ENCODE measurements around the gene MAP3K8.

Gene MAP3K8

GRCh38 chr10:30433730-30434272, at the start of gene MAP3K8:
MAP3K8 (plus strand) TSS chr10:30434184; CDS start chr10:30438939, 4,755 bp downstream.
- peak; percentile 56 for TF ChIP-seq POLR2A (IDR thresholded peaks at IDR 0.05; ENCODE audit: low read length)
- no peak for TF ChIP-seq GATA1 (IDR thresholded peaks at IDR 0.05; ENCODE audit: low read depth, low read length)
- peak; percentile 83 to 90 for DNase-seq

GRCh38 chr10:30384701-30385201, 49.2 kb upstream of the MAP3K8 start:
- DNase-seq, result peak; percentile 30 to 41
- TF ChIP-seq GATA1 (IDR thresholded peaks at IDR 0.05; ENCODE audit: low read depth, low read length), result no peak
- no peak for TF ChIP-seq POLR2A (IDR thresholded peaks at IDR 0.05; ENCODE audit: low read length)

GRCh38 chr10:30386801-30387588, 47.0 kb upstream of the MAP3K8 start:
- TF ChIP-seq GATA1 (IDR thresholded peaks at IDR 0.05; ENCODE audit: low read depth, low read length) (no peak), POLR2A (IDR thresholded peaks at IDR 0.05; ENCODE audit: low read length) (no peak)
- no peak for DNase-seq

GRCh38 chr10:30387646-30388243, 46.2 kb upstream of the MAP3K8 start:
- TF ChIP-seq POLR2A (IDR thresholded peaks at IDR 0.05; ENCODE audit: low read length) (no peak), GATA1 (IDR thresholded peaks at IDR 0.05; ENCODE audit: low read depth, low read length) (no peak)
- DNase-seq, result no peak

GRCh38 chr10:30389543-30389942, 44.4 kb upstream of the MAP3K8 start:
- TF ChIP-seq GATA1 (IDR thresholded peaks at IDR 0.05; ENCODE audit: low read depth, low read length), result no peak
- TF ChIP-seq POLR2A (IDR thresholded peaks at IDR 0.05; ENCODE audit: low read length), result no peak

GRCh38 chr10:30390207-30390606, 43.8 kb upstream of the MAP3K8 start:
- TF ChIP-seq POLR2A (IDR thresholded peaks at IDR 0.05; ENCODE audit: low read length), result no peak
- no peak for DNase-seq

More at GRCh38 chr10:30389543-30389942, 44.4 kb upstream of the MAP3K8 start:
- no peak for DNase-seq

GRCh38 chr10:30391266-30391665, 42.7 kb upstream of the MAP3K8 start:
- no peak for DNase-seq
- TF ChIP-seq POLR2A (IDR thresholded peaks at IDR 0.05; ENCODE audit: low read length), result no peak
- TF ChIP-seq GATA1 (IDR thresholded peaks at IDR 0.05; ENCODE audit: low read depth, low read length), result no peak

- TF ChIP-seq GATA1 (IDR thresholded peaks at IDR 0.05; ENCODE audit: low read depth, low read length), result no peak
- no peak for TF ChIP-seq POLR2A (IDR thresholded peaks at IDR 0.05; ENCODE audit: low read length)
- peak; percentile 65 to 82 for DNase-seq
Observed at GRCh38 chr10:30392564-30392990, 41.4 kb upstream of the MAP3K8 start.

- peak; percentile 3 to 18 for DNase-seq
- no peak for TF ChIP-seq GATA1 (IDR thresholded peaks at IDR 0.05; ENCODE audit: low read depth, low read length)
- TF ChIP-seq POLR2A (IDR thresholded peaks at IDR 0.05; ENCODE audit: low read length), result no peak
Observed at GRCh38 chr10:30396293-30396692, 37.7 kb upstream of the MAP3K8 start.

GRCh38 chr10:30396698-30397097, 37.3 kb upstream of the MAP3K8 start:
- no peak for DNase-seq
- TF ChIP-seq POLR2A (IDR thresholded peaks at IDR 0.05; ENCODE audit: low read length) (no peak), GATA1 (IDR thresholded peaks at IDR 0.05; ENCODE audit: low read depth, low read length) (no peak)

- TF ChIP-seq GATA1 (IDR thresholded peaks at IDR 0.05; ENCODE audit: low read depth, low read length), result no peak
- TF ChIP-seq POLR2A (IDR thresholded peaks at IDR 0.05; ENCODE audit: low read length), result no peak
- no peak for DNase-seq
Observed at GRCh38 chr10:30398193-30398592, 35.8 kb upstream of the MAP3K8 start.

GRCh38 chr10:30398788-30399187, 35.2 kb upstream of the MAP3K8 start:
- TF ChIP-seq POLR2A (IDR thresholded peaks at IDR 0.05; ENCODE audit: low read length) (no peak), GATA1 (IDR thresholded peaks at IDR 0.05; ENCODE audit: low read depth, low read length) (no peak)
- DNase-seq, result no peak

- TF ChIP-seq POLR2A (IDR thresholded peaks at IDR 0.05; ENCODE audit: low read length) (no peak), GATA1 (IDR thresholded peaks at IDR 0.05; ENCODE audit: low read depth, low read length) (no peak)
- DNase-seq, result no peak
Observed at GRCh38 chr10:30403494-30403893, 30.5 kb upstream of the MAP3K8 start.

GRCh38 chr10:30404540-30404939, 29.4 kb upstream of the MAP3K8 start:
- no peak for DNase-seq
- TF ChIP-seq POLR2A (IDR thresholded peaks at IDR 0.05; ENCODE audit: low read length), result no peak
- TF ChIP-seq GATA1 (IDR thresholded peaks at IDR 0.05; ENCODE audit: low read depth, low read length), result no peak
